Measurements from ENCODE around the gene SNAPC2. TPM values are rescaled to one million over a fixed set of nuclear protein-coding genes. Genes with fewer than 3 reads are reported as not detected.

The SNAPC2 gene
- total and polyA plus RNA-seq, 7 donors: 4.6 to 16.0 (median 8.5) TPM

- Histone ChIP-seq H3K36me3 (ENCODE audit: insufficient read depth in 1 of 2, low read depth in 1 of 2) (no peaks in the 10 kb centered on the region), H3K4me1 (no peaks in the 10 kb centered on the region), H3K4me3 (no peak overlapping the region), H3K9me3 (no peaks in the 10 kb centered on the region), H3K27ac (no peak overlapping the region), H3K27me3 (ENCODE audit: insufficient read depth in 3 of 3, low read length in 2 of 3) (peaks cover 0 to 15% (median 2%) of the 10 kb centered on the region in 3 donors)
- intact Hi-C loops (cut with DNase I): no loop called here
- TF ChIP-seq CTCF (IDR thresholded peaks at IDR 0.05): no peak
- DNase-seq: no peak
- 70 to 87% (median 71%) methylated on average over 4 of the region's 4 CpGs for WGBS, 3 donors
- no peak for ATAC-seq
Observed at GRCh38 chr19:7883105-7883504, 37.0 kb upstream of the SNAPC2 start.

GRCh38 chr19:7883796-7884570 is 36.2 kb upstream of the SNAPC2 start:
- H3K27ac ChIP-seq: no peak overlapping the region
- H3K4me1 ChIP-seq: no peaks in the 10 kb centered on the region
- ATAC-seq: no peak
- no peak overlapping the region for H3K4me3 ChIP-seq
- no peaks in the 10 kb centered on the region for H3K36me3 ChIP-seq (ENCODE audit: insufficient read depth in 1 of 2, low read depth in 1 of 2)
- H3K27me3 ChIP-seq (ENCODE audit: insufficient read depth in 3 of 3, low read length in 2 of 3): peaks cover 0 to 23% (median 2%) of the 10 kb centered on the region in 3 donors
- WGBS, 3 donors: 80 to 82% (median 80%) methylated on average over 2 of the region's 2 CpGs
- no peak for DNase-seq
- H3K9me3 ChIP-seq: no peaks in the 10 kb centered on the region
- no peak for TF ChIP-seq CTCF (IDR thresholded peaks at IDR 0.05)
- intact Hi-C loops (cut with DNase I): no loop called here

GRCh38 chr19:7885818-7886217 is 34.3 kb upstream of the SNAPC2 start:
- Histone ChIP-seq H3K4me1 (no peaks in the 10 kb centered on the region), H3K27ac (no peak overlapping the region), H3K27me3 (ENCODE audit: insufficient read depth in 3 of 3, low read length in 2 of 3) (peaks cover 0 to 34% (median 0%) of the 10 kb centered on the region in 3 donors), H3K9me3 (no peaks in the 10 kb centered on the region), H3K36me3 (ENCODE audit: insufficient read depth in 1 of 2, low read depth in 1 of 2) (no peaks in the 10 kb centered on the region), H3K4me3 (no peak overlapping the region)
- intact Hi-C loops (cut with DNase I): no loop called here
- WGBS, 3 donors: 72 to 79% (median 73%) methylated on average over 8 of the region's 8 CpGs
- DNase-seq (no peak), ATAC-seq (no peak)
- TF ChIP-seq CTCF (IDR thresholded peaks at IDR 0.05): no peak

- ATAC-seq (no peak), DNase-seq (no peak)
- Histone ChIP-seq H3K27ac (no peak overlapping the region), H3K4me3 (no peak overlapping the region), H3K4me1 (no peaks in the 10 kb centered on the region), H3K9me3 (no peaks in the 10 kb centered on the region), H3K27me3 (ENCODE audit: insufficient read depth in 3 of 3, low read length in 2 of 3) (peaks cover 0 to 30% (median 0%) of the 10 kb centered on the region in 3 donors), H3K36me3 (ENCODE audit: insufficient read depth in 1 of 2, low read depth in 1 of 2) (no peaks in the 10 kb centered on the region)
- WGBS, 3 donors: 80 to 86% (median 85%) methylated on average over 16 of the region's 16 CpGs
- intact Hi-C loops (cut with DNase I): no loop called here
- no peak for TF ChIP-seq CTCF (IDR thresholded peaks at IDR 0.05)
Observed at GRCh38 chr19:7887408-7888144, 32.6 kb upstream of the SNAPC2 start.
